CD4-positive, alpha-beta T cell treated with Interleukin-10 for 1 hour (primary cell): ENCODE data around the gene MVB12B.
A peak's percentile ranks its signal among the peaks of the same experiment; 100 is the strongest.
"Not testable (repeated sequence)": the region's sequence is repeated elsewhere in the genome, so short reads cannot be mapped to it uniquely, and the experiment has no call there.

Experiments used
- DNase-seq: peaks from one replicate; pipeline ENCODE4 v3.0.0-alpha.2; 2020

The MVB12B gene

GRCh38 chr9:126457175-126457547 lies 130.5 kb downstream of the MVB12B start:
- DNase-seq, result no peak

GRCh38 chr9:126457890-126458289 lies 131.3 kb downstream of the MVB12B start:
- no peak for DNase-seq

GRCh38 chr9:126459126-126459525 lies 132.5 kb downstream of the MVB12B start:
- no peak for DNase-seq

GRCh38 chr9:126459546-126459945 lies 132.9 kb downstream of the MVB12B start:
- DNase-seq, result no peak

GRCh38 chr9:126459965-126460843 lies 133.6 kb downstream of the MVB12B start:
- no peak for DNase-seq

- no peak for DNase-seq
These were observed 134.4 kb downstream of the MVB12B start for GRCh38 chr9:126461029-126461428.

- no peak for DNase-seq
These were observed 135.0 kb downstream of the MVB12B start for GRCh38 chr9:126461608-126462007.

GRCh38 chr9:126462617-126463016 lies 136.0 kb downstream of the MVB12B start:
- no peak for DNase-seq

- no peak for DNase-seq
These were observed 136.8 kb downstream of the MVB12B start for GRCh38 chr9:126463426-126463825.

- no peak for DNase-seq
These were observed 138.2 kb downstream of the MVB12B start for GRCh38 chr9:126464694-126465441.

- no peak for DNase-seq
These were observed 139.3 kb downstream of the MVB12B start for GRCh38 chr9:126465977-126466376.

GRCh38 chr9:126468141-126468825 lies 141.7 kb downstream of the MVB12B start:
- no peak for DNase-seq

GRCh38 chr9:126470241-126470993 lies 143.8 kb downstream of the MVB12B start:
- peak; percentile 32 for DNase-seq

GRCh38 chr9:126471084-126471624 lies 144.5 kb downstream of the MVB12B start:
- peak; percentile 82 for DNase-seq

- no peak for DNase-seq
These were observed 145.7 kb downstream of the MVB12B start for GRCh38 chr9:126472198-126472947.

GRCh38 chr9:126472948-126473298 lies 146.3 kb downstream of the MVB12B start:
- no peak for DNase-seq

GRCh38 chr9:126474206-126474765 lies 147.7 kb downstream of the MVB12B start:
- no peak for DNase-seq

GRCh38 chr9:126474786-126475485 lies 148.3 kb downstream of the MVB12B start:
- DNase-seq, result no peak

GRCh38 chr9:126475933-126476555 lies 149.4 kb downstream of the MVB12B start:
- DNase-seq, result no peak

GRCh38 chr9:126477432-126477831 lies 150.8 kb downstream of the MVB12B start:
- not testable (repeated sequence) for DNase-seq
